Omental fat pad (tissue), 4 donors: ENCODE results near the gene LBHD2. TPM values are rescaled to one million over a fixed set of nuclear protein-coding genes. Genes with fewer than 3 reads are reported as not detected.
"Not testable (repeated sequence)": the region's sequence is repeated elsewhere in the genome, so short reads cannot be mapped to it uniquely, and the experiment has no call there.

Experiments
- ATAC-seq: fragments of 150-250 bp; one replicate; pipeline ENCODE4 v1.9.1; 2016; ENCODE audit warnings: mild to moderate bottlenecking, moderate library complexity; ENCODE audit not compliant: low FRiP score
- DNase-seq: peaks from one replicate; pipeline ENCODE4 v3.0.0-alpha.2; 2019; ENCODE audit warnings: low spot score
- CTCF ChIP-seq, 3 donors: fragments of 450-650 bp; IDR thresholded peaks; one replicate each; pipeline ENCODE4 v1.5.1; 2016 to 2017; ENCODE audit warnings: antibody characterized with exemption in 3 of 3, mild to moderate bottlenecking in 3 of 3, moderate library complexity in 2 of 3
- total RNA-seq, 4 donors: library from RNA; depleted of rRNA; stranded (reverse); fragments of >200 nt; gene quantifications; one replicate each; pipeline ENCODE4 v1.1.0, GENCODE V29; 2016

LBHD2 gene
- total RNA-seq, 4 donors from 2014 or later: 6.3 TPM; not detected in 3

GRCh38 chr14:103118018-103118662 lies 34.1 kb downstream of the LBHD2 start:
- DNase-seq (no peak), ATAC-seq (peak; percentile 20)
- TF ChIP-seq CTCF (IDR thresholded peaks at IDR 0.05): no peak

- TF ChIP-seq CTCF (IDR thresholded peaks at IDR 0.05): no peak
- DNase-seq (no peak), ATAC-seq (no peak)
Observed at GRCh38 chr14:103118663-103119404, 34.8 kb downstream of the LBHD2 start.

GRCh38 chr14:103119527-103119926 lies 35.5 kb downstream of the LBHD2 start:
- not testable (repeated sequence) for DNase-seq, ATAC-seq

- no peak for TF ChIP-seq CTCF (IDR thresholded peaks at IDR 0.05)
- ATAC-seq (peak; percentile 19), DNase-seq (no peak)
Observed at GRCh38 chr14:103121121-103121845, 37.3 kb downstream of the LBHD2 start.

GRCh38 chr14:103121846-103122584 lies 38.0 kb downstream of the LBHD2 start:
- ATAC-seq (peak; percentile 38), DNase-seq (peak; percentile 92)
- no peak for TF ChIP-seq CTCF (IDR thresholded peaks at IDR 0.05)

GRCh38 chr14:103122585-103122946 lies 38.6 kb downstream of the LBHD2 start:
- ATAC-seq: peak; percentile 13
- DNase-seq: no peak
- TF ChIP-seq CTCF (IDR thresholded peaks at IDR 0.05): no peak
